Measurements from ENCODE around the gene KRT2.

The KRT2 gene

GRCh38 chr12:52606581-52607218 lies 45.3 kb downstream of the KRT2 start:
- H3K9ac ChIP-seq (ENCODE audit: low read length), result no peak overlapping the region
- H3K27me3 ChIP-seq (ENCODE audit: control insufficient read depth, insufficient read depth, low read length), result peaks cover 18% of the 10 kb centered on the region
- H3K27ac ChIP-seq (ENCODE audit: low read depth, low read length), result no peak overlapping the region
- H3K4me1 ChIP-seq (ENCODE audit: control insufficient read depth, insufficient read depth, low read length), result no peaks in the 10 kb centered on the region
- H3K36me3 ChIP-seq (ENCODE audit: control insufficient read depth, insufficient read depth, low read length), result no peaks in the 10 kb centered on the region
- no peak overlapping the region for H3K4me3 ChIP-seq (ENCODE audit: low read depth, low read length)
- no peaks in the 10 kb centered on the region for H3K9me3 ChIP-seq (ENCODE audit: control insufficient read depth, insufficient read depth, low read depth, low read length)

- Histone ChIP-seq H3K4me1 (ENCODE audit: control insufficient read depth, insufficient read depth, low read length) (no peaks in the 10 kb centered on the region), H3K9ac (ENCODE audit: low read length) (no peak overlapping the region), H3K36me3 (ENCODE audit: control insufficient read depth, insufficient read depth, low read length) (no peaks in the 10 kb centered on the region), H3K9me3 (ENCODE audit: control insufficient read depth, insufficient read depth, low read depth, low read length) (no peaks in the 10 kb centered on the region), H3K27ac (ENCODE audit: low read depth, low read length) (no peak overlapping the region), H3K4me3 (ENCODE audit: low read depth, low read length) (no peak overlapping the region), H3K27me3 (ENCODE audit: control insufficient read depth, insufficient read depth, low read length) (peaks cover 16% of the 10 kb centered on the region)
Measured at GRCh38 chr12:52606096-52606495, 45.9 kb downstream of the KRT2 start.

GRCh38 chr12:52605542-52605941 lies 46.5 kb downstream of the KRT2 start:
- H3K36me3 ChIP-seq (ENCODE audit: control insufficient read depth, insufficient read depth, low read length), result no peaks in the 10 kb centered on the region
- no peak overlapping the region for H3K4me3 ChIP-seq (ENCODE audit: low read depth, low read length)
- peaks cover 10% of the 10 kb centered on the region for H3K27me3 ChIP-seq (ENCODE audit: control insufficient read depth, insufficient read depth, low read length)
- no peaks in the 10 kb centered on the region for H3K4me1 ChIP-seq (ENCODE audit: control insufficient read depth, insufficient read depth, low read length)
- no peak overlapping the region for H3K27ac ChIP-seq (ENCODE audit: low read depth, low read length)
- H3K9ac ChIP-seq (ENCODE audit: low read length), result no peak overlapping the region
- no peaks in the 10 kb centered on the region for H3K9me3 ChIP-seq (ENCODE audit: control insufficient read depth, insufficient read depth, low read depth, low read length)

GRCh38 chr12:52604859-52605258 lies 47.2 kb downstream of the KRT2 start:
- no peak overlapping the region for H3K9ac ChIP-seq (ENCODE audit: low read length)
- H3K27me3 ChIP-seq (ENCODE audit: control insufficient read depth, insufficient read depth, low read length), result peaks cover 13% of the 10 kb centered on the region
- H3K9me3 ChIP-seq (ENCODE audit: control insufficient read depth, insufficient read depth, low read depth, low read length), result no peaks in the 10 kb centered on the region
- no peak overlapping the region for H3K27ac ChIP-seq (ENCODE audit: low read depth, low read length)
- H3K4me1 ChIP-seq (ENCODE audit: control insufficient read depth, insufficient read depth, low read length), result no peaks in the 10 kb centered on the region
- H3K36me3 ChIP-seq (ENCODE audit: control insufficient read depth, insufficient read depth, low read length), result no peaks in the 10 kb centered on the region
- H3K4me3 ChIP-seq (ENCODE audit: low read depth, low read length), result no peak overlapping the region

- H3K36me3 ChIP-seq (ENCODE audit: control insufficient read depth, insufficient read depth, low read length), result no peaks in the 10 kb centered on the region
- H3K27ac ChIP-seq (ENCODE audit: low read depth, low read length), result no peak overlapping the region
- no peaks in the 10 kb centered on the region for H3K9me3 ChIP-seq (ENCODE audit: control insufficient read depth, insufficient read depth, low read depth, low read length)
- H3K4me1 ChIP-seq (ENCODE audit: control insufficient read depth, insufficient read depth, low read length), result no peaks in the 10 kb centered on the region
- no peak overlapping the region for H3K4me3 ChIP-seq (ENCODE audit: low read depth, low read length)
- H3K27me3 ChIP-seq (ENCODE audit: control insufficient read depth, insufficient read depth, low read length), result peaks cover 24% of the 10 kb centered on the region
- H3K9ac ChIP-seq (ENCODE audit: low read length), result no peak overlapping the region
Measured at GRCh38 chr12:52603314-52603713, 48.7 kb downstream of the KRT2 start.

- Histone ChIP-seq H3K9ac (ENCODE audit: low read length) (no peak overlapping the region), H3K36me3 (ENCODE audit: control insufficient read depth, insufficient read depth, low read length) (no peaks in the 10 kb centered on the region), H3K27me3 (ENCODE audit: control insufficient read depth, insufficient read depth, low read length) (peaks cover 31% of the 10 kb centered on the region), H3K4me1 (ENCODE audit: control insufficient read depth, insufficient read depth, low read length) (no peaks in the 10 kb centered on the region), H3K9me3 (ENCODE audit: control insufficient read depth, insufficient read depth, low read depth, low read length) (no peaks in the 10 kb centered on the region), H3K27ac (ENCODE audit: low read depth, low read length) (no peak overlapping the region), H3K4me3 (ENCODE audit: low read depth, low read length) (no peak overlapping the region)
Measured at GRCh38 chr12:52602552-52602951, 49.5 kb downstream of the KRT2 start.

GRCh38 chr12:52601671-52602070 lies 50.3 kb downstream of the KRT2 start:
- H3K27me3 ChIP-seq (ENCODE audit: control insufficient read depth, insufficient read depth, low read length), result peaks cover 33% of the 10 kb centered on the region
- no peak overlapping the region for H3K4me3 ChIP-seq (ENCODE audit: low read depth, low read length)
- H3K9me3 ChIP-seq (ENCODE audit: control insufficient read depth, insufficient read depth, low read depth, low read length), result no peaks in the 10 kb centered on the region
- H3K9ac ChIP-seq (ENCODE audit: low read length), result no peak overlapping the region
- H3K36me3 ChIP-seq (ENCODE audit: control insufficient read depth, insufficient read depth, low read length), result no peaks in the 10 kb centered on the region
- H3K27ac ChIP-seq (ENCODE audit: low read depth, low read length), result no peak overlapping the region
- H3K4me1 ChIP-seq (ENCODE audit: control insufficient read depth, insufficient read depth, low read length), result no peaks in the 10 kb centered on the region

GRCh38 chr12:52600941-52601481 lies 51.0 kb downstream of the KRT2 start, which contains the start of gene KRT72:
TSS of gene KRT72 (minus strand) at chr12:52601463. CDS start at chr12:52601452, 11 bp downstream.
- Histone ChIP-seq H3K9ac (ENCODE audit: low read length) (no peak within 1 kb of the TSS), H3K36me3 (ENCODE audit: control insufficient read depth, insufficient read depth, low read length) (no peaks in the 10 kb centered on the region), H3K27me3 (ENCODE audit: control insufficient read depth, insufficient read depth, low read length) (peaks cover 33% of the 10 kb centered on the region), H3K4me3 (ENCODE audit: low read depth, low read length) (no peak within 1 kb of the TSS), H3K27ac (ENCODE audit: low read depth, low read length) (no peak within 1 kb of the TSS), H3K9me3 (ENCODE audit: control insufficient read depth, insufficient read depth, low read depth, low read length) (no peaks in the 10 kb centered on the region), H3K4me1 (ENCODE audit: control insufficient read depth, insufficient read depth, low read length) (no peaks in the 10 kb centered on the region)

DNA sequence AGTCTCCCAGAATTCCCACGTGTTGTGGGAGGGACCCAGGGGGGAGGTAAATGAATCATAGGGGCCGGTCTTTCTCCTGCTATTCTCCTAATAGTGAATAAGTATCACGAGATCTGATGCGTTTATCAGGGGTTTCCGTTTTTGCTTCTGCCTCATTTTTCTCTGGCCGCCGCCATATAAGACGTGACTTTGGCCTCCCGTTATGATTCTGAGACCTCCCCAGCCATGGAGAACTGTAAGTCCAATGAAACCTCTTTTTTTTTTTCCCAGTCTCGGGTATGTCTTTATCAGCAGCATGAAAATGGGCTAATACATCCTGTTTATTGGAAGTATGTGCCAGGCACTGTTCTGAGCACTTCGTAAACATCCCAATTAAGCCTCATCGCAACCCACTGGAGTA lies 51.5 kb downstream of the KRT2 start:
- Histone ChIP-seq H3K4me3 (ENCODE audit: low read depth, low read length) (no peak overlapping the region), H3K27ac (ENCODE audit: low read depth, low read length) (no peak overlapping the region), H3K36me3 (ENCODE audit: control insufficient read depth, insufficient read depth, low read length) (no peaks in the 10 kb centered on the region), H3K9ac (ENCODE audit: low read length) (no peak overlapping the region), H3K27me3 (ENCODE audit: control insufficient read depth, insufficient read depth, low read length) (peaks cover 33% of the 10 kb centered on the region), H3K9me3 (ENCODE audit: control insufficient read depth, insufficient read depth, low read depth, low read length) (no peaks in the 10 kb centered on the region), H3K4me1 (ENCODE audit: control insufficient read depth, insufficient read depth, low read length) (no peaks in the 10 kb centered on the region)

DNA sequence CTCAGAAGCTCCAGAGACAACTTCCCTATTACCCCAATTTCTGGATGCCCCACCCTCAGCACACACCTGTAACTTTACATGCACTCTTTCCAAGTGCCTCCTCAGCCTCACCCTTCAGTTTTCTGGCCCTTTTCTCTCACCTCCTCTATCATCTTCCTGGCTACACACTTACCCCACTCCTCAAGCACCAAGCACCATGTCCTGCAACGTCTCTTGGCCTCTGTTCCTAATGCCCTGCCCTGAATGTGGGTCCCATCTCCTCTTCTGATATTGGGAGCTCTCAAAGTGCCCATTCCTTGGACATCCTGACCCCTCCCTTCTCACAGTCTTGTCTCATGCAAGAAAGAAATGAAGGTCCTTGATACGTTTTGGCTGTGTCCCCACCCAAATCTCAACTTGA lies 51.9 kb downstream of the KRT2 start:
- Histone ChIP-seq H3K27me3 (ENCODE audit: control insufficient read depth, insufficient read depth, low read length) (peaks cover 33% of the 10 kb centered on the region), H3K27ac (ENCODE audit: low read depth, low read length) (no peak overlapping the region), H3K36me3 (ENCODE audit: control insufficient read depth, insufficient read depth, low read length) (no peaks in the 10 kb centered on the region), H3K4me1 (ENCODE audit: control insufficient read depth, insufficient read depth, low read length) (no peaks in the 10 kb centered on the region), H3K9me3 (ENCODE audit: control insufficient read depth, insufficient read depth, low read depth, low read length) (no peaks in the 10 kb centered on the region), H3K4me3 (ENCODE audit: low read depth, low read length) (no peak overlapping the region), H3K9ac (ENCODE audit: low read length) (no peak overlapping the region)

GRCh38 chr12:52598966-52599365 lies 53.0 kb downstream of the KRT2 start:
- Histone ChIP-seq H3K27ac (ENCODE audit: low read depth, low read length) (no peak overlapping the region), H3K9ac (ENCODE audit: low read length) (no peak overlapping the region), H3K27me3 (ENCODE audit: control insufficient read depth, insufficient read depth, low read length) (peaks cover 33% of the 10 kb centered on the region), H3K9me3 (ENCODE audit: control insufficient read depth, insufficient read depth, low read depth, low read length) (no peaks in the 10 kb centered on the region), H3K4me1 (ENCODE audit: control insufficient read depth, insufficient read depth, low read length) (no peaks in the 10 kb centered on the region), H3K36me3 (ENCODE audit: control insufficient read depth, insufficient read depth, low read length) (no peaks in the 10 kb centered on the region), H3K4me3 (ENCODE audit: low read depth, low read length) (no peak overlapping the region)

All from HUES6 (cell line).